HCT116 (cell line): ENCODE results near the gene TPBGL. TPM values are rescaled to one million over a fixed set of nuclear protein-coding genes. Genes with fewer than 3 reads are reported as not detected.

Source experiments
- ATAC-seq: fragments of 200-7000 bp; cut with Tn5 transposase; 2 replicates; pipeline ENCODE4 v1.9.1; 2020; ENCODE audit warnings: mild to moderate bottlenecking, moderate library complexity
- BruUV-seq: library from RNA; stranded (reverse); fragments of 400-500 nt; replicated peaks from 2 replicates; lab custom pipeline; 2021; lab: Mats Ljungman, UMichigan
- CTCF ChIA-PET: fragments of 300-600 bp; sonication (Branson Sonifier 250); formaldehyde crosslinking; loops from one replicate; lab custom pipeline; 2021; ENCODE audit warnings: antibody characterized with exemption; lab: Charles Lee
- POLR2A ChIA-PET: fragments of 300-600, 350-600 bp; sonication (Branson Sonifier 250); formaldehyde crosslinking; loops from one replicate; lab custom pipeline; 2021; ENCODE audit warnings: antibody characterized with exemption; lab: Charles Lee
- RAD21 ChIA-PET, 2 experiments: fragments of 300-600 bp; sonication (Branson Sonifier 250); formaldehyde crosslinking; loops; one replicate each; lab custom pipeline; 2023; ENCODE audit warnings: low total read pairs in 2 of 2; ENCODE audit not compliant: uncharacterized antibody in 2 of 2, unreplicated experiment in 2 of 2, low non-redundant PET in 1 of 2; lab: Charles Lee
- DNase-seq: peaks from one replicate; pipeline ENCODE4 v3.0.0-alpha.2; 2010; ENCODE audit warnings: low read depth, low spot score
- H2AFZ ChIP-seq: fragments of 200-600 bp; shearing (Covaris generic), sonication (generic); 2 replicates; pipeline ENCODE4 v1.6.1; 2017; ENCODE audit warnings: low read depth, mixed run types, mixed read lengths, antibody characterized with exemption, low read length; ENCODE audit not compliant: poor library complexity, severe bottlenecking
- H3K27ac ChIP-seq: 2 replicates; pipeline ENCODE4 v1.5.1; 2012; ENCODE audit warnings: low read depth, low read length
- H3K27me3 ChIP-seq: fragments of 200-600 bp; sonication (generic); 2 replicates; pipeline ENCODE4 v1.6.1; 2016; ENCODE audit warnings: mixed run types, low read length, mixed read lengths; ENCODE audit not compliant: insufficient read depth
- H3K36me3 ChIP-seq, 2 experiments: fragments of 200-500 bp in 1 of 2; fragments of 200-600 bp in 1 of 2; sonication (Bioruptor generic) in 1 of 2; sonication (generic) in 1 of 2; 2 replicates each; pipeline versions ENCODE4 v1.5.1 to v1.6.1; 2014 to 2016; ENCODE audit warnings: low read length in 2 of 2, inconsistent platforms in 1 of 2, mixed read lengths in 1 of 2, mixed run types in 1 of 2; ENCODE audit not compliant: insufficient read depth in 2 of 2, control insufficient read depth in 1 of 2
- H3K4me1 ChIP-seq, 2 experiments: fragments of 200-600 bp in 1 of 2; sonication (generic) in 1 of 2; 2 replicates each; pipeline versions ENCODE4 v1.5.1 to v1.6.1; 2012 to 2017; ENCODE audit warnings: low read length in 2 of 2, inconsistent platforms in 1 of 2, mild to moderate bottlenecking in 1 of 2, mixed read lengths in 1 of 2, mixed run types in 1 of 2, moderate library complexity in 1 of 2; ENCODE audit not compliant: insufficient read depth in 2 of 2, control insufficient read depth in 1 of 2
- H3K4me2 ChIP-seq: fragments of 200-600 bp; sonication (generic); 2 replicates; pipeline ENCODE4 v1.6.1; 2017; ENCODE audit warnings: mixed run types, low read length, mixed read lengths
- H3K4me3 ChIP-seq, 2 experiments: fragments of 200-600 bp in 1 of 2; sonication (generic) in 1 of 2; replicated peaks in 1 of 2; 2 replicates each; pipeline ENCODE4 v1.5.1; 2011 to 2016; ENCODE audit warnings: low read length in 2 of 2, control low read depth in 1 of 2, low read depth in 1 of 2, mild to moderate bottlenecking in 1 of 2, mixed read lengths in 1 of 2, mixed run types in 1 of 2
- H3K79me2 ChIP-seq: fragments of 200-600 bp; sonication (generic); 2 replicates; pipeline ENCODE4 v1.6.1; 2017; ENCODE audit warnings: mild to moderate bottlenecking, mixed run types, low read length, moderate library complexity, mixed read lengths; ENCODE audit not compliant: insufficient read depth
- H3K9ac ChIP-seq: fragments of 200-600 bp; sonication (generic); 2 replicates; pipeline ENCODE4 v1.6.1; 2016; ENCODE audit warnings: low read length, mixed read lengths
- H3K9me2 ChIP-seq: fragments of 200-600 bp; sonication (generic), shearing (Covaris generic); 2 replicates; pipeline ENCODE4 v1.6.1; 2017; ENCODE audit warnings: mixed run types, mild to moderate bottlenecking, moderate library complexity; ENCODE audit not compliant: insufficient read depth
- H3K9me3 ChIP-seq, 2 experiments: fragments of 200-500 bp in 1 of 2; fragments of 200-600 bp in 1 of 2; sonication (Bioruptor generic) in 1 of 2; sonication (generic) in 1 of 2; 2 replicates each; pipeline ENCODE4 v1.6.1; 2014 to 2017; ENCODE audit warnings: low read length in 2 of 2, mixed read lengths in 2 of 2, inconsistent platforms in 1 of 2, low read depth in 1 of 2, mild to moderate bottlenecking in 1 of 2, mixed run types in 1 of 2, moderate library complexity in 1 of 2; ENCODE audit not compliant: control insufficient read depth in 1 of 2, insufficient read depth in 1 of 2
- H4K20me1 ChIP-seq: fragments of 200-600 bp; sonication (generic), shearing (Covaris generic); 2 replicates; pipeline ENCODE4 v1.6.1; 2017; ENCODE audit warnings: mixed run types, mild to moderate bottlenecking, moderate library complexity; ENCODE audit not compliant: insufficient read depth
- CBX3 ChIP-seq: IDR thresholded peaks from 2 replicates; pipeline ENCODE4 v1.6.1; 2012; ENCODE audit warnings: low read depth
- CEBPB ChIP-seq: IDR thresholded peaks from 2 replicates; pipeline ENCODE4 v1.6.1; 2012; ENCODE audit warnings: low read depth
- EGR1 ChIP-seq: IDR thresholded peaks from 2 replicates; pipeline ENCODE4 v1.6.1; 2012; ENCODE audit warnings: low read depth
- ELF1 ChIP-seq: IDR thresholded peaks from 2 replicates; pipeline ENCODE4 v1.6.1; 2012; ENCODE audit warnings: low read depth, borderline replicate concordance
- EZH2 ChIP-seq: fragments of 200-600 bp; sonication (generic); IDR thresholded peaks from 2 replicates; pipeline ENCODE4 v1.6.1; 2017; ENCODE audit warnings: antibody characterized with exemption, mixed run types
- EZH2phosphoT487 ChIP-seq: fragments of 200-600 bp; IDR thresholded peaks from 2 replicates; pipeline ENCODE4 v1.6.1; 2018; ENCODE audit warnings: antibody characterized with exemption, borderline replicate concordance
- FOSL1 ChIP-seq: IDR thresholded peaks from 2 replicates; pipeline ENCODE4 v1.6.1; 2012; ENCODE audit warnings: low read depth
- JUND ChIP-seq: IDR thresholded peaks from 2 replicates; pipeline ENCODE4 v1.6.1; 2012
- POLR2AphosphoS5 ChIP-seq: IDR thresholded peaks from 2 replicates; pipeline ENCODE4 v1.6.1; 2011; ENCODE audit warnings: mild to moderate bottlenecking, low read depth, low read length, moderate library complexity
- RAD21 ChIP-seq: IDR thresholded peaks from 2 replicates; pipeline ENCODE4 v1.6.1; 2012; ENCODE audit warnings: low read depth, mild to moderate bottlenecking
- SIN3A ChIP-seq: IDR thresholded peaks from 2 replicates; pipeline ENCODE4 v1.6.1; 2012; ENCODE audit warnings: low read depth
- SP1 ChIP-seq: IDR thresholded peaks from 2 replicates; pipeline ENCODE4 v1.6.1; 2012; ENCODE audit warnings: low read depth
- SRF ChIP-seq: IDR thresholded peaks from 2 replicates; pipeline ENCODE4 v1.6.1; 2012; ENCODE audit warnings: low read depth
- TCF7L2 ChIP-seq: IDR thresholded peaks from 2 replicates; pipeline ENCODE4 v1.7.0; 2011; ENCODE audit warnings: borderline replicate concordance, inconsistent platforms; ENCODE audit not compliant: insufficient read depth, insufficient read length; ENCODE audit errors: extremely low read depth
- YY1 ChIP-seq: IDR thresholded peaks from 2 replicates; pipeline ENCODE4 v1.6.1; 2011; ENCODE audit warnings: low read length, low read depth, moderate library complexity, mild to moderate bottlenecking; ENCODE audit not compliant: insufficient replicate concordance; ENCODE audit errors: extremely low read depth
- ZFX ChIP-seq: fragments of 450-650 bp; IDR thresholded peaks from 2 replicates; pipeline ENCODE4 v1.6.1; 2017
- ZNF274 ChIP-seq: fragments of 200-500 bp; sonication (Bioruptor generic); IDR thresholded peaks from 2 replicates; pipeline ENCODE4 v1.6.1; 2014; ENCODE audit warnings: mild to moderate bottlenecking, low read depth, low read length, inconsistent platforms
- intact Hi-C: fragments of 100-400 bp; cut with micrococcal nuclease; formaldehyde crosslinking; loops from 2 replicates; pipeline ENCODE4 v1.10.0; 2022
- total RNA-seq: library from RNA; stranded (reverse); gene quantifications from one replicate; pipeline ENCODE4 v1.2.1, GENCODE V29; 2021; ENCODE audit not compliant: unreplicated experiment
- TF ChIP-seq, protein P1 (sequence below): IDR thresholded peaks from 2 replicates; pipeline ENCODE4 v1.6.1; 2011; ENCODE audit warnings: mild to moderate bottlenecking, low read length, moderate library complexity; ENCODE audit not compliant: insufficient replicate concordance; ENCODE audit errors: extremely low read depth
- TF ChIP-seq, protein P2 (sequence below): IDR thresholded peaks from 2 replicates; pipeline ENCODE4 v1.6.1; 2012

The TPBGL gene
- total RNA-seq, 1 experiment from 2014 or later, result 0.12 TPM

DNA sequence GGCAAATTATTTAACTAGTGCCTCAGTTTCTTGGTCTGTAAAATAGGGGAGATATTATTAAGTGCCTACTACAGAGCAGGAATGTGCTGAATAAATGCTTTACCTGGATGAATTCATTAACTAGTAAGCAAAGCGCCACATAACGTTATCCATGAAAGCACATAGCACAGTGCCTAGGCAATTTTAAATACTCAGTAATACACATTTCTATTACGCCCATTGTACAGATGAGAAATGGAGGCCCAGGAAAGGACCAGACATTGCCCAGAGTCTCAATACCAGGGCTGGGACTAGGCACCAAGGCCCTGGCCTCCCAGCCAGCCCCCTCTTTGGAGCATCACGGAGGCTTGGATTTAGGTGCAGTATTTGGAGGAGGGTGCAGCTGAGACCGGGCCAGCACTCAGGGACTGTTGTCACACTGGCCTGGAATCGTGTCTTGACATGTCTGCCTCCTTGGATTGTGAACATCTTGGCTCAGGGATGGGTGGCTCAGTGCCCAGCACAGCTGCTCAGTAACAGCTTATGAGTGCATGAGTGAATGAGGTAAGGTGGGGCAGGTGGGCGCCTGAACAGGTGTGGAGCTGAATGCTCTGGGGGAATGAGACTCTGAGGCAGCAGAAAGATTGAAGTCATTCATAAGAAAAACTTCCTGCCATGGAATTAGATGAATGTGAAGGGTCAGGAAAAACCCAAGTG, 42.1 kb upstream of the TPBGL start:
- TF ChIP-seq CEBPB, result no peak
- no peak for TF ChIP-seq ZFX
- 0 out of 2 replicates have a peak, but pooled peaks cover 3% of the 10 kb centered on the region for H3K27me3 ChIP-seq
- no peak overlapping the region for H2AFZ ChIP-seq
- CTCF ChIA-PET, result no interaction called here
- H3K4me1 ChIP-seq, result no peaks in the 10 kb centered on the region
- no peak for ATAC-seq
- H3K9ac ChIP-seq, result no peak overlapping the region
- no peak overlapping the region for H3K27ac ChIP-seq
- intact Hi-C loops, result no loop called here
- H3K79me2 ChIP-seq, result no peaks in the 10 kb centered on the region
- H3K9me3 ChIP-seq, result no peaks in the 10 kb centered on the region
- no peaks in the 10 kb centered on the region for H3K9me2 ChIP-seq
- no peak overlapping the region for H3K4me2 ChIP-seq
- RAD21 ChIA-PET, result no interaction called here
- no peaks in the 10 kb centered on the region for H3K36me3 ChIP-seq
- DNase-seq, result no peak
- H3K4me3 ChIP-seq, result no peak overlapping the region
- POLR2A ChIA-PET, result no interaction called here
- H4K20me1 ChIP-seq, result no peaks in the 10 kb centered on the region
- no TSS peak for BruUV-seq

DNA sequence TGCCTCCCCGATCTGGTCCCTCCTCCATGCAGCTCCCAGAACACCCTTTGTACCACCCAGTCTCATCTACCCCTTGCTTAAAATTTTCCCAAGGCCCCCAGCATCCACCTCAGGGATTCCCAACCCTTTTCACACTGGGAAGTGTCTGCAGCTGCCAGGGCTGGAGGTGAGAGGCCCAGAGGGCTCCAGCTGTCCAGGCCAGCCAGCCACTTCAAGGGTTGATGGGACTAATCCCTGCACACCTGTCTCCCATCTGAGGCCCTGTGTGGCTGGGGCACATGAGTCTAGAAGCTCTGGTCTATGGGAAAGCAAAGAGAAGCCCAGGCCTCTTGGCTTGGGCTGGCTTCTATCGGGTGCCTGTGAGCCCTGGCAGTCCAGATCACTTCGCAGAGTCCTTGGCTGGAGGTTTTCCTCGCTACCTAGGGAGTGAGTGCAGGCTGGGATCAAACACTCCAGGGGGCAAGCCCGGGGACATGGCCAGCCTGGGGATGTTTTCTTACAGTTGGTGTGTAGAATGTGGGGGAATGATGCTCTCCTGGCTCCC, 41.1 kb upstream of the TPBGL start:
- intact Hi-C loops, result no loop called here
- Histone ChIP-seq H3K79me2 (no peaks in the 10 kb centered on the region), H2AFZ (no peak overlapping the region), H3K9ac (no peak overlapping the region), H3K27me3 (0 out of 2 replicates have a peak, but pooled peaks cover 3% of the 10 kb centered on the region), H3K27ac (no peak overlapping the region), H3K4me2 (no peak overlapping the region), H4K20me1 (no peaks in the 10 kb centered on the region), H3K4me1 (no peaks in the 10 kb centered on the region), H3K9me3 (no peaks in the 10 kb centered on the region), H3K9me2 (no peaks in the 10 kb centered on the region), H3K36me3 (no peaks in the 10 kb centered on the region), H3K4me3 (no peak overlapping the region)
- ChIA-PET POLR2A (no interaction called here), RAD21 (no interaction called here), CTCF (no interaction called here)
- ATAC-seq, result no peak
- no peak for DNase-seq
- BruUV-seq, result no TSS peak
- TF ChIP-seq EZH2phosphoT487 (no peak), CBX3 (no peak), ELF1 (no peak), POLR2AphosphoS5 (no peak), RAD21 (no peak), ZFX (no peak), TCF7L2 (no peak), ZNF274 (no peak), FOSL1 (no peak), YY1 (no peak), SRF (no peak), SIN3A (no peak), SP1 (no peak), EGR1 (no peak), EZH2 (no peak), JUND (no peak)
- TF ChIP-seq, protein P1, sequence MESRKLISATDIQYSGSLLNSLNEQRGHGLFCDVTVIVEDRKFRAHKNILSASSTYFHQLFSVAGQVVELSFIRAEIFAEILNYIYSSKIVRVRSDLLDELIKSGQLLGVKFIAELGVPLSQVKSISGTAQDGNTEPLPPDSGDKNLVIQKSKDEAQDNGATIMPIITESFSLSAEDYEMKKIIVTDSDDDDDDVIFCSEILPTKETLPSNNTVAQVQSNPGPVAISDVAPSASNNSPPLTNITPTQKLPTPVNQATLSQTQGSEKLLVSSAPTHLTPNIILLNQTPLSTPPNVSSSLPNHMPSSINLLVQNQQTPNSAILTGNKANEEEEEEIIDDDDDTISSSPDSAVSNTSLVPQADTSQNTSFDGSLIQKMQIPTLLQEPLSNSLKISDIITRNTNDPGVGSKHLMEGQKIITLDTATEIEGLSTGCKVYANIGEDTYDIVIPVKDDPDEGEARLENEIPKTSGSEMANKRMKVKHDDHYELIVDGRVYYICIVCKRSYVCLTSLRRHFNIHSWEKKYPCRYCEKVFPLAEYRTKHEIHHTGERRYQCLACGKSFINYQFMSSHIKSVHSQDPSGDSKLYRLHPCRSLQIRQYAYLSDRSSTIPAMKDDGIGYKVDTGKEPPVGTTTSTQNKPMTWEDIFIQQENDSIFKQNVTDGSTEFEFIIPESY, result no peak
- TF ChIP-seq, protein P2, sequence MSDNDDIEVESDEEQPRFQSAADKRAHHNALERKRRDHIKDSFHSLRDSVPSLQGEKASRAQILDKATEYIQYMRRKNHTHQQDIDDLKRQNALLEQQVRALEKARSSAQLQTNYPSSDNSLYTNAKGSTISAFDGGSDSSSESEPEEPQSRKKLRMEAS, result no peak
